ENCODE results near the gene KIAA1755. TPM values are rescaled to one million over a fixed set of nuclear protein-coding genes. Genes with fewer than 3 reads are reported as not detected.

KIAA1755 gene
- total RNA-seq, 1 donor from 2014 or later, result not detected

DNA sequence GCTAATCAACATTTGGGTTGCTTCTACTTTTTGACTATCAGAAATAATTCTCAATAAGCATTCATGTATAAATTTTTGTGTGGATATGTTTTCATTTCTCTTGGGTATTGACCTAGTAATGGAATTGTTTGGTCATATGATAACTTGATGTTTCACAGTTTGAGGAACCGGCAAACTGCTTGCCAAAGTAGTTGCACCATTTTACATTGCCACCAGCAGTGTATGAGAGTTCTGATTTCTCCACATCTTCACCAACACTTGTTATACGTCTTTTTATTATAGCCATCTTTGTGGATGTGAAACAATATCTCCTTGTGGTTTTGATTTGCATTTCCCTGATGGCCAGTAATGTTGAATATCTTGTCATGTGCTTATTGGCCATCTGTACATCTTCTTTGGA, 52.9 kb downstream of the KIAA1755 start:
- no peak for DNase-seq (ENCODE audit: low read depth in 2 of 2)

DNA sequence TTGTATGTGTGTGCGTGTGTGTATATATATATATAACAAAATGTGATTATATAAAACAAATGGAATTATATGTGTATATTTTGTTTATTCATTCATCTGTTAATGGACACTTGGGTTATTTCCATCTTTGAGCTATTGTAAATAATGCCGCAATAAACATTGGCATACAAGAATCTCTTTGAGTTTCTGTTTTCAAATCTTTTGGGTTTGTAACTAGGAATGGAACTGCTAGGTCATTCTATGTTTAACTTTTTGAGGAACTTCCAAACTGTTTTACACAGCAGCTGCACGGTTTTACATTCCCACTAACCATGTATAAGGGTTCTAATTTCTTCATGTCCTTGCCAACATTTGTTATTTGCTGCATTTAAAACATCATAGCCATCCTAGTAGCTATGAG, 55.5 kb downstream of the KIAA1755 start:
- no peak for DNase-seq (ENCODE audit: low read depth in 2 of 2)

DNA sequence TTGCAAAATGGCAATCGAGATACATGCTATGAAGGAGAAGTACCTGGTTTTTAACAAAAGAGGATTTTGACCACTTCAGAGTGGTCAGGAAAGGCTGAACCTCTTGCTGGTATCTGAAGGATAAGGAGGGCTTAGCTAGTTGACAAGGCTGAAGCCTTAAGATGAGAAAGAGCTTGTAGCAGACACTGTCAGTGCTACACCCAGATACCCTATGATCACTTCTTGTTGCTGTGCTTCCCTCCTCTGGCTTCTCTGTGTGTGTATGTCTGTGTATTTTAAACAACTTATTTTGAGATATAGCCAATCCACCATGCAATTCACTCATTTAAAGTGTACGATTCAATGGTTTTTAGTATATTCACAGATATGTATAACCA, 56.6 kb downstream of the KIAA1755 start:
- no peak for DNase-seq (ENCODE audit: low read depth in 2 of 2)

DNA sequence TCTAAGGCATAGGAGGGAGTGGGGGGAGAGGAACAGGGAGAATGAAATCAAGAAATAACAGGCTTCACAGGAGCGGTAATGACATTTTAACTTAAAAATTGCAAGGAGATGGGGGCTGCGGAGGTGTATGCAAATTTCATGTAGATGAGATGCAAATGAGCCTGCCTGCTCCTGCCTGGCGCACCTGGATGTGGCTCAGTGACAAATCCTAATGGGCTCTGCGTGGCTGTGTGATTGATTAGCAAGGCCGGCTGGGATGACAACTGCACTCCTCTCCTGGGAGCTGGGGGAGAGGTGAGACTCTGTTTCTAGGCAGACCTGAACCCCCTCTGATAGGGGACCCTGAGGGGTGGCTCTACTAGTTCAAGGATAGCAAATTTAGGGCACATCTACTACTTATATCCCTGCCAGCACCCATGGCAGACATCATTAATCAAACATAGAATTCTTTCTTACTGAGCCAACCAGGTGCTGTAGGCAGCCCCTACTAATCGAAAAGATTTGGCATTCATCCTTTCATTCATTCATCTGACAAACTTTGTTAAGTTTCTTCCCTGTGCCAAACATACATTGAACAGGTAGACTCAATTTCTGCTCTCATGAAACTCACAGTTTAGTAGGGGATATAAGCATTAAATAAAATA, 57.1 kb downstream of the KIAA1755 start:
- no peak for DNase-seq (ENCODE audit: low read depth in 2 of 2)

DNA sequence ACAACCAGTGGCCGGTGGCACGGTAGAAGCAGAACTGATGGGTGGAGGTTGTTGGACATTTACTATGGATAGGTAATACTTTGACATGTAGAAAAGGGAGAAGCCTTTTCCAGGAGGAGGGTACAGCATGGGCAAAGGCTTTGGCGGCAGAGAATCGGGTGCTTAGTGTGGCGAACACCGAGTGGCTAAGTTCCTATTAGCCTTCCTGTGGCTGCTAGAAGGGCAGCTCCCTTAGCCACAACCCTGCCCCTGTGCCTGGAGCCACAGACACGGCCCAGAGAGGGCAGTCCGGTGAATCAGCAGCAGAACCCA, 57.6 kb downstream of the KIAA1755 start:
- DNase-seq (ENCODE audit: low read depth in 2 of 2), result no peak

DNA sequence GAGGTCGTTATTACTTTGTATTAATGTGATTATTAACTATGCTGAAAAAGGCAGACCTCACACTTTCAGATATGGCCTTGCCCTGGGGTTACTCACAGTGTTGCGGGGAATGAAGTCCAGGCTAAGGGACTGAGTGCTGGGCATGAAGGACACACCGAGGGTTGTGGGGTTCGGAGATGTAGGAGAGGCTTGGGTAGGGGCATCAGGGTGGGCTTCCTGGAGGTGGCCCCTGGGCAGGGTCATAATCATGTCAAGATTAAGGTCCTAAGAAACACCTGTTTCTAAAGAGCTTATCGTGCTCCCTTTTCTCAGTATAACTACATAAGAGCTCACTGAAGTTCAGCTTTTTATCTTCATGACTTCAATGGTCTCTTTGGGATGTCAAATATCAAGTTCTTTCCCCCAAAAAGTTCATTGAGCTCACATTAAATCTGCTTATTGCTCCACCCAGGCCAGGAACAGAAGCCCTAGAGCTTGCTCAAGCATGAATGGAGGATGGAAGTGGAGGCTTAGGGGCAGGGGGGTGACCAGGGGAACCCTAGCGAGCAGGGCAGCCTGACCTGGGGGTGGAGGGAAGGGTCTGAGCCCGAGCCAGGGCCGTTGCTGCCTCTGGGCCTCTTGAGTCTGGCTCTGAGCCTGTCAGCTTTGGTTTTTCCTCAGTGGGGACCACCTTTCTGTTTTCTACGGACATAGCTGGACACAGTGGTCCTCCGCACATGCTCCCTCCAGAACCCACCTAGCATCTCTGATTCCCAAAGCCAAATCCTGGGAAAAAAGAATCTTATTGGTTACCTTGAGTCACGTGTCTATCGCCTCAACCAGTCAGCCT, 58.2 kb downstream of the KIAA1755 start:
- no peak for DNase-seq (ENCODE audit: low read depth in 2 of 2)

DNA sequence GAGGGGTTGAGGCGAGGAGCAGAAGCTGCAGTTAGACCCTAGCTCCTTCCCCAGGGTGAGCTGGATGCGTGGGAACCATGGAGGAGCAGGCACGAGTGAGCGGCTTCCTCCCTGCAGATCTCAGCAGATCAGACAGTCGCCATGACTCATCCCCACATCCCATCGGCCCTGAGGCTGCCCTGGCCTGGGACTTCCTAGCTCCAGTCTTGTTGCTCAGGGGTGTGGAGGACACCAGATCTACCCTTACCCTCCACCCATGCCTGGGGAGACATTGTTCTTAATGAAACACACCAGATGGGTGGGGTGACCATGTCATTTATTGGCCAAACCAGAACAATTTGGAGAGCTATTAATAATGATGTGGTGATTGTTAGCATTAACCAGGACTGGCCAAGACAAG, 59.2 kb downstream of the KIAA1755 start:
- DNase-seq (ENCODE audit: low read depth in 2 of 2), result peak in 1 of 2 donors; percentile 73

DNA sequence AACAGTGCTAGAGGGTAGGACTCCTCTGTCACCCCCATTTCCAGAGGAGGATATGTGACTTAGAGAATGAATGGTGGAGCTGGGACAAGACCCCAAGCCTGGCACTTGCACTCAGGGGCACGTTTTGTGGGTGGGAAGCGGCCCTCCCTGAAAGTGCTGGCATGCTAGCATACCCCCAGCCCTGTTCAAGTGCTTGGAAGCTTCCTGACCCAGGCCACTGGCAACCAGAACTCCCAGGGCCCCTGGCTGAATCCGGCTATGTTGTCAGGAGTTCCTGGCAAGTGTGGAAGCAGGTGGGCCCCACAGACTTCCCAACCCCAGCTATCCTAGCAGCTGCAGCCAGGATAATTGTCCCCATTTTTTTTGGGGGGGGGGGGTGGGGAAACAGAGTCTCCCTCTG, 59.9 kb downstream of the KIAA1755 start:
- DNase-seq (ENCODE audit: low read depth in 2 of 2), result no peak

DNA sequence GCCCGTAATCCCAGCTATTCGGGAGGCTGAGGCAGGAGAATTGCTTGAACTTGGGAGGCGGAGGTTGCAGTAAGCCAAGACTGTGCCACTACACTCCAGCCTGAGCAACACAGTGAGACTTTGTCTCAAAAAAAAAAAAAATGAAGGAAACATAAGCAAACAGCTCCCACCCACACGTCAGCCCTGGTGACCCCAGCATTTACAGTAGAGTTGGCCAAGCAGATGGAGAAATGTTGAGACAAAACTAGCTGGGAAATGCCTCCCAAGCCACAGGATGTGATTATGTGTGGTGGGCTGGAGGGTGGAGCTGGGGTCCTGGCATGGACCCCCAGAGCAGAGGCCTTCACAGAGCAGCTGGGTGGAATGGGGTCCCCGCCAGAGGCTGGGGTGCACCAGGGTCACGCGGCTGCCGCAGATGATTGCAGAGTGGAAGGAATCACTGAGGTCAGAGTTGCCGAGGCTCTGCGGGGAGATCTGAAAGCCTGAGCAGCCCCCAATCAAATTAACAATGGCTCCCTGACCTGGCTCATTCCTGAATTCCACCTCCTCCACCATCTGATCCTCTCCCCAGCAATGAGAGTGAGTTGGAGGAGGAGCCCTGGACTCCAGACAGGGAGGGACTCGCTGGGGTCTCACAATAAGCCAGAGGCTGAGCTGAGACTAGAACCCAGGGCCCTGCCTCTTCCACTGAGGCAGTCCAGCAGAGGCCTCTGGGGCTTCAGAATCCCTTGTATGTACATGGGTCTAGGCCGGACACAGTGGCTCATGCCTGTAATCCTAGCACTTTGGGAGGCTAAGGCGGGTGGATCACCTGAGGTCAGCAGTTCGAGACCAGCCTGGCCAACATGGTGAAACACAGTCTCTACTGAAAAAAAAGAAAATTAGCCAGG, 60.8 kb downstream of the KIAA1755 start:
- no peak for DNase-seq (ENCODE audit: low read depth in 2 of 2)

DNA sequence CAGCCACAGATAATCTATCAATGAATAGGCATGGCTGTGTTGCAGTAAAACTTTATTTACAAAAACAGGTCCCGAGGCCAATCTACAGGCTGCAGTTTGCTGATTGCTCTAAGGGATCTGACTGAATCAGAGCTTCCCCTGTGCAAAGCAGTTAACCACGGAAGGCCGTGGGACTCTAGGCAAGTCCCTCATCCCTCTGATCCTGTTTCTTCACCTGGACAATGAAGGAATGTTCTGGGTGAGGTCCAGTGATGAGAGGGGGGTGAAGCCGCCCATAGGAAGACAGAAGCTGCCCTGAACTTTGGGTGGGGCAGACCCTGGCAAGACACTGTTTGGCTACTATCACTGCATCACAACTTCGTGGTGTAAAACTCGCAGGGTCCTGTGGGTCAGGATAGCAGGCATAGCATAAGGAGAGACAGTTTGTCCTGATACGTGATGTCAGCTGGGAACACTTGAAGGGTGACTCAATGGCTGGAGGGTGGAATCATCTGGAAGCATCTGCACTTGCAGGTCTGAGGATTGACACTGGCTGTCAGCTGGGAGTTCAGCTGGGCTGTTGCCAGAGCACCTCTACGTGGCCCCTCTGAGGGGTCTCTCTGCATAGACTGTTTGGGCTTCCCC, 62.2 kb downstream of the KIAA1755 start:
- DNase-seq (ENCODE audit: low read depth in 2 of 2), result no peak

DNA sequence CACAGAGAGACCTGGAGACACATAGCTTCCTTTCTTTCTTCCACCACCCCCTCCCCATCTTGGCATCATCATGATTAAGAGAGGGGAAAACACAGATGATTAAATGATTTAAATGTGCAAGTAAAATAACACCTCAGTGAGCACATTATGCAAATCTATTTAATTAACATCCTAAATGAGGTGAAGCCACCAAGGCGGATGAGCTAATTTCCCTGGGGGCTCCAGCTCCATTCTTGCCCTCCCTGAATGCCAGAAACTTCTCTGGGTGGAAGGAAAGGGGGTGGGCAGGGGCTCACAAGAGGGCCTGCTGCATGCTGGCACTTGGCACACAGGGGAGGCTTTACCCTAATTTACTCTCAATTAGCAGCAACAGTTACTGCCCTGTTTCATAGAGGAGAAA, 62.9 kb downstream of the KIAA1755 start:
- no peak for DNase-seq (ENCODE audit: low read depth in 2 of 2)

DNA sequence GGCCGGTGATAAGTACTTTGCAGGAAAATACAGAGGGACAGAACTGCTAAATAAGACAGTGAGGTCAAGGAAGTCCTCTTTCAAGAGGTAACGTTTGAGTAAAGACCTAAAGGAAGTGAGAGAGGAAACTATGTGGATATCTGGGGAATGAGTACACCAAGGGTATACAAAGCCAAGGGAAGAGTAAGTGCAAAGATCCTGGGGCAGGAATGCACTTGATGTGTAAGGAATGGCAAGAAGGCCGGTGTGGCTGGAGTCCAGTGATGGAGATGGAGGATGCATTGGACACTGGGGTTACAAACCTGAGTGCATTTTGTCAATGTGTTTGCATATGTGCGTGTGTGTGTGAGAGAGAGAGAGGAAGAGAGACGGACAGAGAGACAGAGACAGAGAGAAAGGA, 63.3 kb downstream of the KIAA1755 start:
- DNase-seq (ENCODE audit: low read depth in 2 of 2), result no peak

DNA sequence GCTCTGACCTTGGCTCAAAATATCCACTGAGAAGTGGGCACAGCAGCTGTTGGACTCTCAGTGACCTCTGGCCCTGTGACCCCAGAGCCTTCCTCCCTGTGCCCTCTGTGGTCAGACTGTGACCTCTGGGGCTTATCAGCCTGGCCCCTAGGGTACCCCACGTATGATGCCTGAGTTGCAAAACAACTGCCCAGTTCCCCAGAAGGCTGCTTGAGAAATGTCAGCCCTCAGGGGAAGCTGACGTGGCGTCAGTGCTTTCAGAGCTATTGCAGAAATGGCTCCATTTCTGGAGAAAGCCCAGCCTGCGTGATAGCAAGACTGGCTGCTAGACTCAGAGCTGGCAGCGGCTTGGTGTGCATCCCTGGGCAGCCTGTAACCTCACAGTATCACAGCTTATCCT, 63.9 kb downstream of the KIAA1755 start:
- no peak for DNase-seq (ENCODE audit: low read depth in 2 of 2)

DNA sequence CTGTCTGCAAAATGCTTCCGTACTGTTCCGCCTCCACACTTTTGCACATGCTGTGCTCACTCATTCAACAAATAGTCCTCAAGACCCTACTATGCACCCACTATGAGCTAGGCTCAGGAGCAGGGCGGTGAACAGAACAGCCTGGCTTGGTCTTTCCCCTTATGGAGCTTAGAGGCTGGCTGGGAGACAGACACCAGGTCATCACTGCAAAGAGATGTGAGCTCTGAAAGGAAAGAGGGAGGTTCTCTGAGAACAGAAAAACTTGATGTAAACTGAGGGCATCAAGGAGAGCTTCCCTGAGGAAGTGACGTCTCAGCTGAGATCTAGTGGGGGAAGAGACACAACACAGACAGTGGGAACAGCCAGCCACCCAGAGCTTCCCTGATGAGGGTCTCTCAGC, 64.5 kb downstream of the KIAA1755 start:
- no peak for DNase-seq (ENCODE audit: low read depth in 2 of 2)

DNA sequence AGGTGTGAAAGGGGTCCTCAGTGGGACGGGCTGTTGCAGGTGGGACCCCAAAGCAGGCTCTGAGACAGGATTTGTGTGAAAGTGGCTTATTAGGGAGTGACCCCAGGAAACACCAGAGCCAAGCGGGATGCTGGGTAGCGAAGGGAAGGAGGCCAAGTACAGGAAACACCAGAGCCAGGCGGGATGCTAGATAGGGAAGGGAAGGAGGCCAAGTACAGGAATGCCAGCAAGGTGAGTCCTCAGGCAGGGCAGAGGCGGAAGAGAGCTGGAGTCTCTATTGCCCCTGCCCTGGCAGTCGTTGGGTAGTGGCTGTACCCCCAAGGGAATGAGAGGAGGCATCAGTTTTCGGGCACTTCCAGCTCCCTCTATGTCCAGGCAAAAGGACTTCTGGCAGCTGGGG, 65.0 kb downstream of the KIAA1755 start:
- DNase-seq (ENCODE audit: low read depth in 2 of 2), result no peak

DNA sequence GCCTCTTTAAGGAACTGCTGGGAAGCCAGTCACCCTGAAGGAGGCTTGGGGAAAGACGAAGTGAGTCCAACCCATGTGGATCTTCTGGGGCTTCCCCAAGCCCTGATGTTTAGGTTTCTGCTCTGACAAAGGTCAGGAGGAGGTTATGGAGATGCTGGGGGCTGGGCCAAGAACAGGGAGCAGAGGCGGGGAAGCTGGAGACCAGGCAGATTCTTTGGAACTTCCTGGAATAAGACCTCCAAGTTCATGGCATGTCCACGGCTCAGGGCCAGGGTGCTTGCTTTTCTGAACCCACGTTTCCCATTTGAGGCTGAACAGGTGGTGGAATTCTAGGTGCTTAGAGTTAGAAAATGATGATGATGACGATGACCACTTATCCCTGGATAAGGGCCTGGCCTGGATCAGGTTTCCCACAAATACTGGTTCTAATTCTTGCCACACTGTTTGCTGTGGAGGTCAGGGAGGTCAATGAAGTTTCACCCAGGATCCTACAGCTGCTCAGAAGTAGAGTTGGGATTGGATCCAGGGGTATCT, 65.5 kb downstream of the KIAA1755 start:
- no peak for DNase-seq (ENCODE audit: low read depth in 2 of 2)

DNA sequence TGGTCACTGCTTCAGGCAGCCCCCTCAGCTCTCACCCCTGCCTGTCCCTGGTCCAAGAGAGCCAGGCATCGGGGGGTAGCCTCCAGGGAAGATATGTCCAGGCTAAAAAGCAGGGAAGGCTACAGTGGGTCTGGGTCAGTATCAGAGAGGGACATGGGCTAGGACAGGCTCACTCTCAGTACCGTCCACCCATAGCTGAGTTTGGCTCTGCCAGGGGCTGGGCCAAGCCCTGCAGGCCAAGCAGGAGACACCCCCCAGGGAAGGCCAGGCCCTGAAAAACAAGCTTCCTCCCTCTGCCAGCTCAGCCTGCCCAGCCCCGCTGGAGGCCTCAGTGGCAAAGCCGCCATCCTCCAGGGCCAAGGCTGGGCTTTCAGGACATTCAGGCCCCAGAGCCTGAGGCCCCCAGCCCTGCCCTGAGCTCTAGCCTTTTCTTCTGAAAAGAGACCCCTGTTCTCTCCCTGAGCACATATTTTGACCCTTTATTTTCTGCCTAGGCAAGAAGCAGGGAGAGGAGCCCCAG, 66.9 kb downstream of the KIAA1755 start:
- no peak for DNase-seq (ENCODE audit: low read depth in 2 of 2)

DNA sequence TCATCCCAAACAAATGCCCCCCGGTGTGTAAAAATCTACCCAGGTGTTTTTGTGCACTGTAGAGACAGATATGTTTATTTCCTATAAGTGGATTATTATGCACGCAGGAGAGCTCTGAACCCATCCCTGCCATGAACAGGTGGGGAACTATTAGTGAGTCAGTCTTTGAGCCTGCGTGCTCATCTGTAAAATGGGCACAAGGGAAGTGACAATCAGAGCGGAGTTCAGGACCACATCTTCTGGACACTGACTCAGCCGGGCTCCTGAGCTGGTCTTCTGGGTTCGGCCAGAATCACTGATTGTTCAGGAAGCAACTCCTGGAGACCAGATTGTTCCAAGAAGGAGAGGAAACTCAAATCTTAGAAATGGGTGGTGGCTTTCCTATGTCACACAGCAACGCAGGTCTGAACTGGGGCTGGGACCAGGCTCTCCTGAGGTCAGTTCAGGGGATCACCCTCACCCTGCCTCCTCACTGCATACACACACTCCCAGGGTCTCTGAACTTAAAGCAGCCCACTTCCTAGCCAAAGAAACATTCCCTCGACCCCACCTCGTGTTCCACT, 68.1 kb downstream of the KIAA1755 start:
- DNase-seq (ENCODE audit: low read depth in 2 of 2), result no peak

DNA sequence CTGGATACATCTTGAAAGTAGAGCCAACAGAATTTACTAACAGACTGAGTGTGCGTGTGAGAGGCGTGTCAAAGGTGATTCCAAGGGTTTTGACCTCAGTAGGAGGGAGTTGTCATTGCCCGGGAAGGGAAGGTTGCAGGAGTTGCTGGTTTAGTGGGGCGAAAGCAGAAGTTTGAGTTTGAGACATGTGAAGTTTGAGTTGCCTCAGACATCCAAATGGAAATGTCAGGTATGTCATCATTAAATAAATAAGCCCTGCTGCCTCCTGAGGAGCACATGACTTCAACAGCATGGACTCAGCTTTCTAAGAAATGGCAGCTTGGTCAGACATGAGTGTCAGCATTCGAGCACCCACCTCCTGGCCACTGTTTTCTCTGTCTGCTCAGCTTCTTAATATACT, 68.9 kb downstream of the KIAA1755 start:
- DNase-seq (ENCODE audit: low read depth in 2 of 2), result no peak

DNA sequence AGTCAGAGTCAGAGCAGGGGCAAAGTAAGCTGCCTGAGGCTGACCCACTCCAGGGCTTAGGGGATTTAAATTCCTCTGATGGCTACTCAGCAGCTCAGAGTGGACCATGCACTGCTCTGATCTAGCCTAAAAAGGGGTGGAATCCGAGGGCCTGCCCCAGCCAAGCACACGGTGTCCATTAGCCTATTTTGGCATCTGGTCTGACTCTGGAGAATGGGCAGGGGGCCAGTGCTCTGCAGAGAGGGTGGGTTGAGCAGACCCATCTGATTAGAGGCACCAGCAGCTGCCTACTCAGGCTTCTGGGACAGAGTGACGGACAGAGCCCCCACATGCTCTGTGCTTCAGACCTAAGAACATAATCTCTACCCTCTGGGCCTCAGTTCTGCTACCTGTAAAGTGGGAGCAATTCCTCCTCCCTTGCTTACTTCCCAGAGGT, 69.6 kb downstream of the KIAA1755 start:
- no peak for DNase-seq (ENCODE audit: low read depth in 2 of 2)

DNA sequence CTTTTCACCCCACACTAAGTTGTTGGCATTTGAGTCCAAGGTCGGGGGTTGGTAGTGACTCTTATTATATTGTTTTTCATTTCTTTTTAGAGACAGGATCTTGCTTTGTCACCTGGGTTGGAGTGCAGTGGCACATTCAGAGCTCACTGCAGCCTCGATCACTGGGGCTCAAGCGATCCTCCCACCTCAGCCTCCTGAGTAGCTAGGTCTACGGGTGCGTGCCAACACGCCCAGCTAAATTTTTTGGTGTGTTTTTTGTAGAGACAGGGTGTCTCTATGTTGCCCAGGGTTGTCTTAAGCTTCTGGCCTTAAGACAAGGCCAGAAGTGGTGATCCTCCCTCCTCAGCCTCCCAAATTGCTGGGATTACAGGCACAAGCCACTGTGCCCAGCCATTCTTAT, 70.4 kb downstream of the KIAA1755 start:
- DNase-seq (ENCODE audit: low read depth in 2 of 2), result no peak
